ENCODE data around the gene PODNL1.

Gene PODNL1

DNA sequence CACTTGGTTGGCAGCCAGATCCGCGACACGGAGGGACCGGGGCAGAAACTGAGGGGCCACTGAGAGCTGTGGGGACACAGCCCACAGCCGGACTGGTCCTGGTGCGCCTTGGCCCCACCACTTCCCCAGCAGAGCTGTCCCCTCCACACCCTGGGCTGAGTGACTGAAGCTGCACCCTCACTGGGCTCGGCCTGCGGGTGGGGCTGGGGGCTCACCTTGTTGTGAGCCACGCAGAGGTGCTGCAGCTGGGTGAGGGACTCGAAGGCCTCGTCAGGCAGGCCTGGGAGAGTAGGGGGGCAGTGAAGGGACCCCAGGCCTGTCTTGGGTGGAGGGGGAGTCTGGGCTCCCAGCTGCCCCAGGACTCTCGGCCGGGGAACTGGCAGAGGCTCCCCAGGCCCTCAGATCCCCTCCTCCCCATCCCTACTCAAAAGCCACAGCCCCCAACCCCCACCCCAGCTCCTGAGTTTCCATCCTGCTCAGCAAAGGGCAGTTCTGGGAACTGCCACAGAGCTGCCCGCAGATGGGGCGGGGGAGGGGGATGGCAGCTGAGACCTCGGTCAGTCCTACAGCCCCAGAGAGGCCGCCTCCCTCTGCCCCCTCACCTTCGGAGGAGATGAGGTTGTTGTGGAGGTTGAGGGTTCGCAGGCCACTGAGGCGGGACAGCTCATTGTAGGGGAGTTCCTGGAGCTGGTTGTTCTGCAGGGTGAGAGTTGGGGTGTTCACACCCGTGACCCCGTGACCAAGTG lies 2.3 kb downstream of the PODNL1 start:
- Histone ChIP-seq H2AFZ (ENCODE audit: low read length, unreplicated experiment) (no peak overlapping the region), H3K4me1 (ENCODE audit: control insufficient read depth, insufficient read depth, low read length, unreplicated experiment) (peaks cover 9% of the 10 kb centered on the region), H3K79me2 (ENCODE audit: control insufficient read depth, insufficient read depth, low read length, unreplicated experiment) (no peaks in the 10 kb centered on the region), H3K27ac (ENCODE audit: low read depth, low read length) (no peak overlapping the region), H3K27me3 (ENCODE audit: insufficient read depth, low read length) (no peaks in the 10 kb centered on the region), H3K36me3 (ENCODE audit: insufficient read depth, low read length) (no peaks in the 10 kb centered on the region), H3K4me3 (ENCODE audit: low read depth, low read length) (no peak overlapping the region)

DNA sequence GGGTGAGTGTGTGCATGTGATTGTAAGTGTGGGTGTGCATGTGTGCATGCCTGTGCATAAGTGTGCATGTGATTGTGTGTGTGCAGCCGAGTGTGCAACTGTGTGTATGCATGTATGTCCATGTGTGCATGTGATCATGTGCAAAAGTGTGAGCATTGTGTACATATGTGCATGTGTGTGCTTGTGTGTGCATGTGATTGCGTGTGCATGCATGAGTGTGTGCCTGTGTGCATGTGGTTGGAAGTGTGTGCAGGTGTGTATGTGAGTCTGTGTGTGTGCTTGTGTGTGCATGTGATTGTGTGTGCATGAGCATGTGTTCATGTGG lies 3.5 kb downstream of the PODNL1 start:
- H3K4me1 ChIP-seq (ENCODE audit: control insufficient read depth, insufficient read depth, low read length, unreplicated experiment): peaks cover 9% of the 10 kb centered on the region
- no peaks in the 10 kb centered on the region for H3K36me3 ChIP-seq (ENCODE audit: insufficient read depth, low read length)
- no peak overlapping the region for H3K27ac ChIP-seq (ENCODE audit: low read depth, low read length)
- H2AFZ ChIP-seq (ENCODE audit: low read length, unreplicated experiment): no peak overlapping the region
- H3K4me3 ChIP-seq (ENCODE audit: low read depth, low read length): no peak overlapping the region
- no peaks in the 10 kb centered on the region for H3K27me3 ChIP-seq (ENCODE audit: insufficient read depth, low read length)
- no peaks in the 10 kb centered on the region for H3K79me2 ChIP-seq (ENCODE audit: control insufficient read depth, insufficient read depth, low read length, unreplicated experiment)

DNA sequence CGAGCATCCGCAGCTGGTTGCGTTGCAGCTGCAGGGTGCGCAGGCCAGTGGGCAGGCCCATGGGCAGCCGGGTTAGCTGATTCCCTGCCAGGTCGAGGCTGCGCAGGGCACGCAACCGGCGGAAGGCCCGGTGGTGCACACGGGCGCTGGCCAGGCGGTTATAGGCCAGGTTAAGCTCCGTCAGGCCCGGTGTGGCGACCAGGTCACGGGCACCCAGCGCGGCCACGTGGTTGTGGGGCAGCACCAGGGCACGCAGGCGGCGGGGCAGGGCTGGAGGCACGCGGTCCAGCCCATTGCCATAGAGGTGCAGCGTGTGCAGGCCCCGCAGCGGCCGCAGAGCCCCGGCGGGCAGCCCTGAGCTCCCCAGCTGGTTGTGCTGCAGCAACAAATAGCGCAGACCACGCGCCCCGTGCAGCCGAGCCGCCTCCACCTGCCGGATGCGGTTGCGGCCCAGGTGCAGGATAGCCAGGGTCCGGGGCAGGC lies 5.3 kb downstream of the PODNL1 start:
- Histone ChIP-seq H3K79me2 (ENCODE audit: control insufficient read depth, insufficient read depth, low read length, unreplicated experiment) (no peaks in the 10 kb centered on the region), H3K4me1 (ENCODE audit: control insufficient read depth, insufficient read depth, low read length, unreplicated experiment) (peaks cover 4% of the 10 kb centered on the region), H3K36me3 (ENCODE audit: insufficient read depth, low read length) (no peaks in the 10 kb centered on the region), H2AFZ (ENCODE audit: low read length, unreplicated experiment) (no peak overlapping the region), H3K27me3 (ENCODE audit: insufficient read depth, low read length) (no peaks in the 10 kb centered on the region), H3K4me3 (ENCODE audit: low read depth, low read length) (no peak overlapping the region), H3K27ac (ENCODE audit: low read depth, low read length) (no peak overlapping the region)

DNA sequence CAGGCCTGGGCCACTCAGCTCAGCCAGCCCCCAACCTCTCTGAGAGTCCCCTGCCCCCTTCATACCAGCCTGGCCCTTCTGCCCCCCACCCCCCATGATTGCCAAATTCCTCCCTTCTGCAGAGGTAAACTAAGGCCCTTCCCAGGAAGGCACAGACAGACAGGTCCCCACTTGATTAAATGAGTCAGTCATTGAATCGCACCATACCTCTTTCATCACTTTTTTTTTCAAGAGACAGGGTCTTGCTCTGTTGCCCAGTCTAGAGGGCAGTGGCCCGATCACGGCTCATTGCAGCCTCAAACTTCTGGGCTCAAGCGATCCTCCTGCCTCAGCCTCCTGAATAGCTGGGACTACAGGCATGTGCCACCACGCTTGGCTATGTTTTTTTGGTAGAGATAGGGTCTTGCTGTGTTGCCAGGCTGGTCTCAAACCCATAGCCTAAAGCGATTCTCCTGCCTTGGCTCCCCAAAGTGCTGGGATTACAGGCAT lies 6.0 kb downstream of the PODNL1 start:
- Histone ChIP-seq H3K4me3 (ENCODE audit: low read depth, low read length) (no peak overlapping the region), H3K27me3 (ENCODE audit: insufficient read depth, low read length) (no peaks in the 10 kb centered on the region), H3K4me1 (ENCODE audit: control insufficient read depth, insufficient read depth, low read length, unreplicated experiment) (no peaks in the 10 kb centered on the region), H3K79me2 (ENCODE audit: control insufficient read depth, insufficient read depth, low read length, unreplicated experiment) (no peaks in the 10 kb centered on the region), H2AFZ (ENCODE audit: low read length, unreplicated experiment) (no peak overlapping the region), H3K36me3 (ENCODE audit: insufficient read depth, low read length) (no peaks in the 10 kb centered on the region), H3K27ac (ENCODE audit: low read depth, low read length) (no peak overlapping the region)

DNA sequence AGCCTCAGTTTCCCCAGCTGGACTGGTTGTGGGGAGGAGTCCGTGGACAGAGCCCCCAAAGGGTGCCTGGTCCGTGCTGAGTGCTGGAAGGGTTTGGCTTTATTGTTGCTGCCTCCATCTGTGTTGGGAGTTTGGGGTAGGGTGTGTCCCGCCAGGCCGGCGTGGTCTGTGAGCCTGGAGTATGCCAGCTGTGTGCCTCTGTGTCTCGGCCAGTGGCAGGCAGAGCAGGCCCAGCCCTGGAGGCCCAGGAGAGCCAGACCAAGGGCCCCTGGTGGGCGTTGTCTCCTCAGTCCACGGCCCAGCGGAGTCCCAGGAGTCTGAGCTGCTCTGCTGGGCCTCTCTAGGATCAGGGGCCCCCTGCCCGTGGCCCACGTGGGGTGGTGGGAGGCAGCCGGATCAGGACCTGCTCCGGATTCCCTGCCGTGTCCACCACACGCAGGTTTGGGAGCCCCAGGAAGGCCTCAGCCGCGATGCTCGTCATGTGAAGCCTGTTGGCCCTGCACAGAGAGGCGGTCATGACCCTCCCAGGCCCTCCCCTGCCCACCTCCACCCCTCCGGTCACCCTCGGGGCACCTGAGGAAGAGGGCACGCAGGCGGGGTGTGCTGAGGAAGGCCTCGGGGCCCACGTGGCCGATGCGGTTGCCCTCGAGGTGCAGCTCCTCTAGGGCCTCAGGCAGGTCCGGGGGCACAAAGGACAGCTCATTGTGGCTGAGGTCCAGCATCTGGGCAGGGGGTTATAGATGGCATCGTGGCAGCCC lies 6.6 kb downstream of the PODNL1 start:
- no peak overlapping the region for H3K27ac ChIP-seq (ENCODE audit: low read depth, low read length)
- no peaks in the 10 kb centered on the region for H3K27me3 ChIP-seq (ENCODE audit: insufficient read depth, low read length)
- H3K36me3 ChIP-seq (ENCODE audit: insufficient read depth, low read length): no peaks in the 10 kb centered on the region
- H3K4me1 ChIP-seq (ENCODE audit: control insufficient read depth, insufficient read depth, low read length, unreplicated experiment): no peaks in the 10 kb centered on the region
- no peak overlapping the region for H3K4me3 ChIP-seq (ENCODE audit: low read depth, low read length)
- H3K79me2 ChIP-seq (ENCODE audit: control insufficient read depth, insufficient read depth, low read length, unreplicated experiment): no peaks in the 10 kb centered on the region
- no peak overlapping the region for H2AFZ ChIP-seq (ENCODE audit: low read length, unreplicated experiment)

DNA sequence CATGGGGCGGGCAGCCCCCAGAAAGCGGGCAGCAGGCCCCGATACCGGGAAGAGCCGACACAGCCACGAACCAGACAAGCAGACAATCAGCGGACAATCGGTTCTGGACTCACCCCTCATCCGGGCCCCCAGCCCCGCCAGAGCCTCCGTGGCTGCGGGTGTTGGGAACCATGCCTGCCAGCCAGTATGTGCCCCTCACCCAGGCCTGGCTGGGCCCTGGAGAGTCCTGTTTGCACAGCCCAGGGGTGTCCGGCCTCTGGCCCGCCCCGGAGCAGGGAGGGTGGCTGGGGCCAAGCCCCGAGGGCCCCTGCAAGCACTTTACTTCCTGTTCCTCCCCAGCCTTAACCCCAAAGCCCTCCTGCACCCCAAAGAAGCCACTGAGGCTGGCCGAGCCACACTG lies 7.8 kb downstream of the PODNL1 start:
- H3K27me3 ChIP-seq (ENCODE audit: insufficient read depth, low read length): no peaks in the 10 kb centered on the region
- no peaks in the 10 kb centered on the region for H3K4me1 ChIP-seq (ENCODE audit: control insufficient read depth, insufficient read depth, low read length, unreplicated experiment)
- no peaks in the 10 kb centered on the region for H3K36me3 ChIP-seq (ENCODE audit: insufficient read depth, low read length)
- H3K4me3 ChIP-seq (ENCODE audit: low read depth, low read length): no peak overlapping the region
- no peaks in the 10 kb centered on the region for H3K79me2 ChIP-seq (ENCODE audit: control insufficient read depth, insufficient read depth, low read length, unreplicated experiment)
- no peak overlapping the region for H2AFZ ChIP-seq (ENCODE audit: low read length, unreplicated experiment)
- no peak overlapping the region for H3K27ac ChIP-seq (ENCODE audit: low read depth, low read length)

DNA sequence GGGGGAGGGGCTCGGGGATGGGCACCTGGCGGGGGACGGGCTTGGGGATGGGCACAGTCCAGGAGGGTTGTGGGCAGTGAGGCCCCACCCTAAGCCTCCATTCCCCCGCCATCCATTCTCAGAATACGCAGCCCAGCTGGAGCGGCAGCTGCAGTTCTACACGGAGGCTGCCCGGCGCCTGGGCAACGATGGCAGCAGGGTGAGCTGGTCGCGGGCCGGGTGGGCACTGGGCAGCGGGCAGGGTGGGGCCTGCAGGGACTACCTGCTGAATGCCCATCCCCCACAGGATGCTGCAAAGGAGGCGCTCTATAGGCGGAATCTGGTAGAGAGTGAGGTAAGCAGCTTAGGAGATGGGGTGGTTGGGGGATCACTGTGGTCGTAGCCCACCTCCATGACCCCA lies 8.3 kb downstream of the PODNL1 start:
- no peaks in the 10 kb centered on the region for H3K79me2 ChIP-seq (ENCODE audit: control insufficient read depth, insufficient read depth, low read length, unreplicated experiment)
- H3K27me3 ChIP-seq (ENCODE audit: insufficient read depth, low read length): no peaks in the 10 kb centered on the region
- H3K36me3 ChIP-seq (ENCODE audit: insufficient read depth, low read length): no peaks in the 10 kb centered on the region
- H3K4me1 ChIP-seq (ENCODE audit: control insufficient read depth, insufficient read depth, low read length, unreplicated experiment): no peaks in the 10 kb centered on the region
- H3K4me3 ChIP-seq (ENCODE audit: low read depth, low read length): no peak overlapping the region
- H3K27ac ChIP-seq (ENCODE audit: low read depth, low read length): no peak overlapping the region
- H2AFZ ChIP-seq (ENCODE audit: low read length, unreplicated experiment): no peak overlapping the region

DNA sequence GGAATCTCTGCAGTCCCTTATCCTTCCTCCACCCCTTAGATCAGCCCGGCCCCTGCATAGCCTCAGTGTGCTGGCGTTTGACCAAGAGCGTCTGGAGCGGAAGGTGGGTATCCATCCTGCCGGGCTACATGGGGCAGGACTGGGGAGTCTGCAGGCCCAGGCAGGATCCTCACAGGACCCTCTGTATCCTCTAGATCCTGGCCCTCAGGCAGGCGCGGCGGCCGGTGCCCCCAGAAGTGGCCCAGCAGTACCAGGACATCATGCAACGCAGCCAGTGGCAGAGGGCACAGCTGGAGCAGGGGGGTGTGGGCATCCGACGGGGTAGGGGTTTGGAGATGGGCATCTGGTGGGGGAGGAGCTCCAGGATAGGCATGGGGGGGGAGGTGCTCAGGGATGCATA lies 8.9 kb downstream of the PODNL1 start:
- no peak overlapping the region for H2AFZ ChIP-seq (ENCODE audit: low read length, unreplicated experiment)
- H3K79me2 ChIP-seq (ENCODE audit: control insufficient read depth, insufficient read depth, low read length, unreplicated experiment): no peaks in the 10 kb centered on the region
- H3K4me1 ChIP-seq (ENCODE audit: control insufficient read depth, insufficient read depth, low read length, unreplicated experiment): no peaks in the 10 kb centered on the region
- H3K27me3 ChIP-seq (ENCODE audit: insufficient read depth, low read length): no peaks in the 10 kb centered on the region
- H3K4me3 ChIP-seq (ENCODE audit: low read depth, low read length): no peak overlapping the region
- no peaks in the 10 kb centered on the region for H3K36me3 ChIP-seq (ENCODE audit: insufficient read depth, low read length)
- no peak overlapping the region for H3K27ac ChIP-seq (ENCODE audit: low read depth, low read length)

DNA sequence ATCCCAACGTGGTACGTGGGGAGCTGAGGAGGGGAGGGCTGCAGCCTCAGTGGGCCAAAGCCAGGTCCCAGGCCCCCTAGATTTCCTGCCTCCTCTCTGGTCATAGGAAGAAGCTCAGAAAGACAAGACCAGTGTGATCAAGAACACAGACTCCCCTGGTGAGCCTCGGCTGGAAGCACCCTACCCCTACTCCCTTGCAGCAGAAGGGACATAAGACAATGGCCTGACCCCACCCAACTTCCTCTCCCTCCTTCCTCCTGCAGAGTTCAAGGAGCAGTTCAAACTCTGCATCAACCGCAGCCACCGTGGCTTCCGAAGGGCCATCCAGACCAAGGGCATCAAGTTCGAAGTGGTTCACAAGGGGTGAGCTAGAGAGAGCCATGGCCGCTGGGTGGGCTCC lies 11.5 kb downstream of the PODNL1 start:
- Histone ChIP-seq H3K27ac (ENCODE audit: low read depth, low read length) (no peak overlapping the region), H3K4me3 (ENCODE audit: low read depth, low read length) (no peak overlapping the region), H3K79me2 (ENCODE audit: control insufficient read depth, insufficient read depth, low read length, unreplicated experiment) (no peaks in the 10 kb centered on the region), H3K36me3 (ENCODE audit: insufficient read depth, low read length) (peaks cover 1% of the 10 kb centered on the region; the same call in 1 of the 2 replicates), H2AFZ (ENCODE audit: low read length, unreplicated experiment) (no peak overlapping the region), H3K27me3 (ENCODE audit: insufficient read depth, low read length) (no peaks in the 10 kb centered on the region), H3K4me1 (ENCODE audit: control insufficient read depth, insufficient read depth, low read length, unreplicated experiment) (no peaks in the 10 kb centered on the region)

DNA sequence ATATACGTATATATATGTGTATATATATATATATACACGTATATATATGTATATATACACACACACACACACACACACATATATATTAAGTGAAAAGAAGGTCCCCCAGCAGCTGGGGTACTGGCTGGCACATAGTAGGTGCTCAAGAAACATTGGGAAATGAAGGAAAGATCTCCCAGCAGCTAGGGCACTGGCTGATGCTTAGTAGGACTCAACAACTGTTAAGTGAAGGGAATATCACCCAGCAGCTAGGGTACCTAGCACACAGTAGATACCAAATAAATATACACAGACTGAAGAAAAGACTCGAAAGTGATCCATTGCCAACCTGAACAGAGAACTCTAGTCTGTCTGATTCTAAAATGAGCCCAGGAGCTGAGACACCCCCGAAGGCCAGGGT lies 12.2 kb downstream of the PODNL1 start:
- Histone ChIP-seq H3K79me2 (ENCODE audit: control insufficient read depth, insufficient read depth, low read length, unreplicated experiment) (no peaks in the 10 kb centered on the region), H3K27me3 (ENCODE audit: insufficient read depth, low read length) (no peaks in the 10 kb centered on the region), H3K4me1 (ENCODE audit: control insufficient read depth, insufficient read depth, low read length, unreplicated experiment) (no peaks in the 10 kb centered on the region), H3K4me3 (ENCODE audit: low read depth, low read length) (no peak overlapping the region), H3K27ac (ENCODE audit: low read depth, low read length) (no peak overlapping the region), H2AFZ (ENCODE audit: low read length, unreplicated experiment) (no peak overlapping the region), H3K36me3 (ENCODE audit: insufficient read depth, low read length) (peaks cover 8% of the 10 kb centered on the region)

Data from ACC112 (cell line).